HepG2 (cell line): ENCODE data around the gene MCM3. TPM values are rescaled to one million over a fixed set of nuclear protein-coding genes. Genes with fewer than 3 reads are reported as not detected.

Experiments used
- AHR ChIP-seq: IDR thresholded peaks from 2 replicates; pipeline ENCODE4 v1.6.1; 2018; ENCODE audit warnings: missing genetic modification reagents, missing compliant biosample characterization
- BRF2 ChIP-seq: sonication (generic); formaldehyde crosslinking; IDR thresholded peaks from 2 replicates; pipeline ENCODE4 v1.8.1; 2022; ENCODE audit warnings: mild to moderate bottlenecking, missing genetic modification reagents
- CHCHD3 ChIP-seq: sonication (generic); formaldehyde crosslinking; IDR thresholded peaks from 2 replicates; pipeline ENCODE4 v1.8.0; 2022; ENCODE audit warnings: mild to moderate bottlenecking, missing genetic modification reagents, moderate library complexity
- FOSL2 ChIP-seq: sonication (generic); formaldehyde crosslinking; IDR thresholded peaks from 2 replicates; pipeline ENCODE4 v1.4.0; 2020; ENCODE audit warnings: missing genetic modification reagents
- FOXM1 ChIP-seq: sonication (generic); formaldehyde crosslinking; IDR thresholded peaks from 2 replicates; pipeline ENCODE4 v1.5.0; 2020; ENCODE audit warnings: missing genetic modification reagents
- HMGXB4 ChIP-seq, 2 experiments: sonication (generic) in 1 of 2; formaldehyde crosslinking in 1 of 2; IDR thresholded peaks; 2 replicates each; pipeline versions ENCODE4 v1.4.0 to v1.6.1; 2018 to 2020; ENCODE audit warnings: missing genetic modification reagents in 2 of 2, borderline replicate concordance in 1 of 2, low read depth in 1 of 2, mild to moderate bottlenecking in 1 of 2, missing biosample characterization in 1 of 2
- MED13 ChIP-seq: sonication (generic); formaldehyde crosslinking; IDR thresholded peaks from 2 replicates; pipeline ENCODE4 v1.5.0; 2020; ENCODE audit warnings: missing genetic modification reagents
- PLRG1 ChIP-seq: fragments of 450-650 bp; conservative IDR thresholded peaks from 2 replicates; pipeline ENCODE4 v1.6.1; 2016
- RBFOX2 ChIP-seq: fragments of 200-400 bp; formaldehyde crosslinking; IDR thresholded peaks from 2 replicates; pipeline ENCODE4 v1.6.1; 2017; ENCODE audit warnings: low read depth, mild to moderate bottlenecking, low read length
- TEAD3 ChIP-seq: optimal IDR thresholded peaks from 2 replicates; pipeline ENCODE3; 2016; ENCODE audit warnings: borderline replicate concordance
- ZBTB38 ChIP-seq: sonication (generic); formaldehyde crosslinking; IDR thresholded peaks from 2 replicates; pipeline ENCODE4 v1.5.1; 2020; ENCODE audit warnings: mild to moderate bottlenecking, missing genetic modification reagents
- ZNF12 ChIP-seq: sonication (generic); formaldehyde crosslinking; IDR thresholded peaks from 2 replicates; pipeline ENCODE4 v1.5.0; 2020; ENCODE audit warnings: missing genetic modification reagents
- ZNF207 ChIP-seq: fragments of 450-650 bp; IDR thresholded peaks from 2 replicates; pipeline ENCODE4 v1.6.1; 2016; ENCODE audit warnings: antibody characterized with exemption, borderline replicate concordance
- ZNF382 ChIP-seq: sonication (generic); formaldehyde crosslinking; IDR thresholded peaks from 2 replicates; pipeline ENCODE4 v1.5.0; 2020; ENCODE audit warnings: missing genetic modification reagents, mild to moderate bottlenecking, borderline replicate concordance
- ZNF383 ChIP-seq: sonication (generic); formaldehyde crosslinking; IDR thresholded peaks from 2 replicates; pipeline ENCODE4 v1.4.0; 2020; ENCODE audit warnings: missing genetic modification reagents, mild to moderate bottlenecking, borderline replicate concordance
- ZNF75D ChIP-seq: sonication (generic); formaldehyde crosslinking; IDR thresholded peaks from 2 replicates; pipeline ENCODE4 v1.8.1; 2023; ENCODE audit warnings: missing genetic modification reagents, mild to moderate bottlenecking, borderline replicate concordance
- ZNF777 ChIP-seq: sonication (generic); formaldehyde crosslinking; IDR thresholded peaks from 2 replicates; pipeline ENCODE4 v1.4.0; 2020; ENCODE audit warnings: missing genetic modification reagents
- ZNF816 ChIP-seq: sonication (generic); formaldehyde crosslinking; IDR thresholded peaks from 2 replicates; pipeline ENCODE4 v1.8.0; 2022; ENCODE audit warnings: missing genetic modification reagents, mild to moderate bottlenecking, borderline replicate concordance
- ZSCAN29 ChIP-seq: sonication (generic); formaldehyde crosslinking; conservative IDR thresholded peaks from 2 replicates; pipeline ENCODE4 v1.4.0; 2020; ENCODE audit warnings: mild to moderate bottlenecking, missing genetic modification reagents
- ZSCAN9 ChIP-seq: IDR thresholded peaks from 2 replicates; pipeline ENCODE4 v1.6.1; 2016; ENCODE audit warnings: borderline replicate concordance
- polyA plus RNA-seq, 8 experiments: library from polyadenylated mRNA; depleted of rRNA in 3 of 8; stranded (reverse) in 7 of 8; unstranded in 1 of 8; fragments of >200 nt; fragmentation: Illumina TruSeq in 4 of 8; extraction: Trizol in 4 of 8; gene quantifications; 2 replicates each; pipeline versions ENCODE4 v1.2.1 to v1.2.3, GENCODE V29; 2011 to 2016; ENCODE audit warnings: low read depth in 4 of 8, missing spikeins in 1 of 8, mixed read lengths in 1 of 8; ENCODE audit not compliant: insufficient read depth in 1 of 8
- total RNA-seq, 5 experiments: library from RNA; depleted of rRNA; stranded (reverse); fragments of >200 nt; fragmentation: Illumina TruSeq; extraction: Trizol; gene quantifications; 2 replicates each; pipeline ENCODE4 v1.2.3, GENCODE V29; 2016; ENCODE audit warnings: low read depth in 1 of 5
- TF ChIP-seq, protein P1 (sequence below): sonication (generic); formaldehyde crosslinking; IDR thresholded peaks from 2 replicates; pipeline ENCODE4 v1.8.0; 2022; ENCODE audit warnings: missing genetic modification reagents, mild to moderate bottlenecking, moderate library complexity, borderline replicate concordance
- TF ChIP-seq, protein P2 (sequence below): sonication (generic); formaldehyde crosslinking; IDR thresholded peaks from 2 replicates; pipeline ENCODE4 v1.5.1; 2020; ENCODE audit warnings: missing genetic modification reagents, mild to moderate bottlenecking, borderline replicate concordance

Gene MCM3
- total and polyA plus RNA-seq, 2 of the 13 experiments (the other 11 are each of a cell fraction or from before 2014, with no cell fraction given): 164 to 288 TPM

DNA sequence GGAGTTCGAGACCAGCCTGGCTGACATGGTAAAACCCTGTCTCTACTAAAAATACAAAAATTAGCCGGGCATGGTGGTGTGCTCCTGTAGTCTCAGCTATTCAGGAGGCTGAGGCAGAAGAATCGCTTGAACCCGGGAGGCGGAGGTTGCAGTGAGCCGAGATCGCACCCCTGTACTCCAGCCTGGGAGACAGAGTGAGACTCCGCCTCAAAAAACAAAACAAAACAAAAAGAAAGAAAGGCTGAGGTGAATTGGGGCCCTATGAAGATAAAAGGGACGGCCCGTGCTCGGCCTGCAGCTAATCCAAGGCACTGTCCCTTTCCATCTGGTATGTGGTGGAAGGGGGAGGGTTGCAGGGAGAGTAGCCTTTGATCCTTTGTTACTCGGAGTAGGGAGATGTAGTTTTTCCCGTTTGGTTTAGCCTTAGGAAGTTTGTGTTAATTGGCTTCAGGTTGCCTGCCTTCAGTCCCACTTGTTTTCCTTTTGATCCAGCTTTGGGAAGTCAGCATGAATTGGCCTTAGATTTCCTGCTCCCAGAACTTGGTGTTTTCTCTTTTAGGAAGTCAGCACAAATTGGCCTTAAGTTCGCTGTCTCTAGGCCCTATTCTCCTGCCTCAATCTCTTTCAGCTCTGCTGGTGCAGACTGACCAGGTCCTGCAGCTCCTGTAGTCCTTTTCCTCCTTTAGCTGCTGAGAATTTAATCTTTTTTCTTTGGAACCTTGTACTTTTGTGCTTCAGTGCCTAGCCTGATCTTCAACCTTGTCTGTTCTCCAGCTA lies 41.3 kb upstream of the MCM3 start (continued):
- TF ChIP-seq ZNF382 (CRISPR knock-in tag): no peak
- no peak for TF ChIP-seq ZNF383 (CRISPR knock-in tag)
- no peak for TF ChIP-seq CHCHD3
- TF ChIP-seq, protein P1, sequence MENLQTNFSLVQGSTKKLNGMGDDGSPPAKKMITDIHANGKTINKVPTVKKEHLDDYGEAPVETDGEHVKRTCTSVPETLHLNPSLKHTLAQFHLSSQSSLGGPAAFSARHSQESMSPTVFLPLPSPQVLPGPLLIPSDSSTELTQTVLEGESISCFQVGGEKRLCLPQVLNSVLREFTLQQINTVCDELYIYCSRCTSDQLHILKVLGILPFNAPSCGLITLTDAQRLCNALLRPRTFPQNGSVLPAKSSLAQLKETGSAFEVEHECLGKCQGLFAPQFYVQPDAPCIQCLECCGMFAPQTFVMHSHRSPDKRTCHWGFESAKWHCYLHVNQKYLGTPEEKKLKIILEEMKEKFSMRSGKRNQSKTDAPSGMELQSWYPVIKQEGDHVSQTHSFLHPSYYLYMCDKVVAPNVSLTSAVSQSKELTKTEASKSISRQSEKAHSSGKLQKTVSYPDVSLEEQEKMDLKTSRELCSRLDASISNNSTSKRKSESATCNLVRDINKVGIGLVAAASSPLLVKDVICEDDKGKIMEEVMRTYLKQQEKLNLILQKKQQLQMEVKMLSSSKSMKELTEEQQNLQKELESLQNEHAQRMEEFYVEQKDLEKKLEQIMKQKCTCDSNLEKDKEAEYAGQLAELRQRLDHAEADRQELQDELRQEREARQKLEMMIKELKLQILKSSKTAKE (CRISPR knock-in tag): peak; percentile 64; the same call in 1 of the 2 replicates
- peak; percentile 93 for TF ChIP-seq TEAD3 (CRISPR knock-in tag)
- TF ChIP-seq FOSL2 (CRISPR knock-in tag): peak; percentile 57
- no peak for TF ChIP-seq FOXM1
- no peak for TF ChIP-seq PLRG1
- TF ChIP-seq ZNF777 (CRISPR knock-in tag): peak; percentile 46; the same call in 1 of the 2 replicates
- no peak; the same call in 1 of the 2 replicates for TF ChIP-seq BRF2 (CRISPR knock-in tag)
- no peak for TF ChIP-seq AHR
- TF ChIP-seq HMGXB4 (CRISPR knock-in tag; IDR thresholded peaks at IDR 0.05; ENCODE audit: borderline replicate concordance in 1 of 2, low read depth in 1 of 2): peak; percentile 49 to 53; a peak in 2 of 4 replicates
- TF ChIP-seq ZSCAN29 (CRISPR knock-in tag): no peak; the same call in none of the 2 replicates
- TF ChIP-seq, protein P2, sequence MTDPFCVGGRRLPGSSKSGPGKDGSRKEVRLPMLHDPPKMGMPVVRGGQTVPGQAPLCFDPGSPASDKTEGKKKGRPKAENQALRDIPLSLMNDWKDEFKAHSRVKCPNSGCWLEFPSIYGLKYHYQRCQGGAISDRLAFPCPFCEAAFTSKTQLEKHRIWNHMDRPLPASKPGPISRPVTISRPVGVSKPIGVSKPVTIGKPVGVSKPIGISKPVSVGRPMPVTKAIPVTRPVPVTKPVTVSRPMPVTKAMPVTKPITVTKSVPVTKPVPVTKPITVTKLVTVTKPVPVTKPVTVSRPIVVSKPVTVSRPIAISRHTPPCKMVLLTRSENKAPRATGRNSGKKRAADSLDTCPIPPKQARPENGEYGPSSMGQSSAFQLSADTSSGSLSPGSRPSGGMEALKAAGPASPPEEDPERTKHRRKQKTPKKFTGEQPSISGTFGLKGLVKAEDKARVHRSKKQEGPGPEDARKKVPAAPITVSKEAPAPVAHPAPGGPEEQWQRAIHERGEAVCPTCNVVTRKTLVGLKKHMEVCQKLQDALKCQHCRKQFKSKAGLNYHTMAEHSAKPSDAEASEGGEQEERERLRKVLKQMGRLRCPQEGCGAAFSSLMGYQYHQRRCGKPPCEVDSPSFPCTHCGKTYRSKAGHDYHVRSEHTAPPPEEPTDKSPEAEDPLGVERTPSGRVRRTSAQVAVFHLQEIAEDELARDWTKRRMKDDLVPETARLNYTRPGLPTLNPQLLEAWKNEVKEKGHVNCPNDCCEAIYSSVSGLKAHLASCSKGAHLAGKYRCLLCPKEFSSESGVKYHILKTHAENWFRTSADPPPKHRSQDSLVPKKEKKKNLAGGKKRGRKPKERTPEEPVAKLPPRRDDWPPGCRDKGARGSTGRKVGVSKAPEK (CRISPR knock-in tag): no peak
- TF ChIP-seq RBFOX2: peak; percentile 68
- no peak for TF ChIP-seq ZNF816
- no peak for TF ChIP-seq ZNF207
- peak; percentile 62; the same call in 1 of the 2 replicates for TF ChIP-seq ZBTB38 (CRISPR knock-in tag)
- peak; percentile 92 for TF ChIP-seq MED13 (CRISPR knock-in tag)
- 0 out of 2 replicates have a peak, but pooled peaks have one; percentile 68 for TF ChIP-seq ZNF75D (CRISPR knock-in tag)
- TF ChIP-seq ZNF12: peak; percentile 36
- TF ChIP-seq ZSCAN9: no peak; the same call in none of the 2 replicates
